CD14-positive monocyte (primary cell): Measurements from ENCODE around the gene TIFAB. TPM values are rescaled to one million over a fixed set of nuclear protein-coding genes. Genes with fewer than 3 reads are reported as not detected.

Source experiments
- DNase-seq, 3 donors: peaks; one replicate each; pipeline ENCODE4 v3.0.0-alpha.2; 2011 to 2022
- H2AFZ ChIP-seq: 2 replicates; pipeline ENCODE4 v1.6.0; 2012; ENCODE audit warnings: mild to moderate bottlenecking, low read depth, low read length, inconsistent platforms; ENCODE audit not compliant: insufficient read depth, poor library complexity, severe bottlenecking
- H3K27ac ChIP-seq, 2 donors: 1 replicate in 1 of 2; 2 replicates in 1 of 2; pipeline ENCODE4 v1.5.1; 2012 to 2013; ENCODE audit warnings: low read length in 2 of 2, control low read depth in 1 of 2, inconsistent platforms in 1 of 2, low read depth in 1 of 2, mild to moderate bottlenecking in 1 of 2
- H3K27me3 ChIP-seq, 2 donors: one replicate each; pipeline versions ENCODE4 v1.6.0 to v1.6.1; 2011 to 2013; ENCODE audit warnings: low read length in 2 of 2; ENCODE audit not compliant: control insufficient read depth in 2 of 2, insufficient read depth in 2 of 2
- H3K36me3 ChIP-seq, 2 donors: replicated peaks in 1 of 2; 1 replicate in 1 of 2; 2 replicates in 1 of 2; pipeline versions ENCODE4 v1.5.1 to v1.6.1; 2012 to 2013; ENCODE audit warnings: low read length in 2 of 2, control low read depth in 1 of 2, inconsistent platforms in 1 of 2, mild to moderate bottlenecking in 1 of 2; ENCODE audit not compliant: insufficient read depth in 2 of 2, control insufficient read depth in 1 of 2
- H3K4me1 ChIP-seq, 2 donors: 1 replicate in 1 of 2; 2 replicates in 1 of 2; pipeline versions ENCODE4 v1.5.1 to v1.6.1; 2012 to 2013; ENCODE audit warnings: low read length in 2 of 2, control low read depth in 1 of 2, inconsistent platforms in 1 of 2, mild to moderate bottlenecking in 1 of 2, moderate library complexity in 1 of 2; ENCODE audit not compliant: insufficient read depth in 2 of 2, control insufficient read depth in 1 of 2
- H3K4me2 ChIP-seq: replicated peaks from 2 replicates; pipeline ENCODE3; 2012; ENCODE audit warnings: low read length, moderate library complexity, mild to moderate bottlenecking; ENCODE audit not compliant: poor library complexity, severe bottlenecking; ENCODE audit errors: extremely low read depth
- H3K4me3 ChIP-seq, 3 experiments: fragments of 200-600 bp in 1 of 3; sonication (generic) in 1 of 3; replicated peaks in 1 of 3; 1 replicate in 2 of 3; 2 replicates in 1 of 3; pipeline ENCODE4 v1.5.1; 2011 to 2013; ENCODE audit warnings: low read length in 3 of 3, mild to moderate bottlenecking in 3 of 3, control low read depth in 2 of 3, low read depth in 2 of 3, inconsistent platforms in 1 of 3, moderate library complexity in 1 of 3
- H3K79me2 ChIP-seq: 2 replicates; pipeline ENCODE4 v1.6.0; 2012; ENCODE audit warnings: mild to moderate bottlenecking, control low read depth, inconsistent platforms, low read length, moderate library complexity; ENCODE audit not compliant: insufficient read depth
- H3K9ac ChIP-seq: 2 replicates; pipeline ENCODE4 v1.6.0; 2017; ENCODE audit warnings: low read length, mild to moderate bottlenecking; ENCODE audit not compliant: insufficient read depth, poor library complexity, severe bottlenecking
- H3K9me3 ChIP-seq, 2 donors: replicated peaks in 1 of 2; 1 replicate in 1 of 2; 2 replicates in 1 of 2; pipeline versions ENCODE4 v1.5.1 to v1.6.1; 2012 to 2013; ENCODE audit warnings: low read length in 2 of 2, control low read depth in 1 of 2; ENCODE audit not compliant: control insufficient read depth in 1 of 2, insufficient read depth in 1 of 2
- H4K20me1 ChIP-seq: 2 replicates; pipeline ENCODE4 v1.6.0; 2012; ENCODE audit warnings: mild to moderate bottlenecking, low read length, control low read depth, moderate library complexity; ENCODE audit not compliant: insufficient read depth
- H3K27ac Mint-ChIP-seq, 7 donors: one replicate each; pipeline ENCODE4 v1.8.0; 2020; ENCODE audit warnings: mild to moderate bottlenecking in 7 of 7, mixed read lengths in 7 of 7, moderate library complexity in 6 of 7, inconsistent platforms in 2 of 7
- H3K27me3 Mint-ChIP-seq, 3 donors: one replicate each; pipeline ENCODE4 v1.8.0; 2021 to 2022; ENCODE audit warnings: low read depth in 3 of 3, mild to moderate bottlenecking in 3 of 3, mixed read lengths in 3 of 3, moderate library complexity in 3 of 3, inconsistent platforms in 1 of 3
- H3K36me3 Mint-ChIP-seq, 2 donors: one replicate each; pipeline ENCODE4 v1.8.0; 2020; ENCODE audit warnings: mixed read lengths in 2 of 2, inconsistent platforms in 1 of 2, mild to moderate bottlenecking in 1 of 2
- H3K4me1 Mint-ChIP-seq: one replicate; pipeline ENCODE4 v1.8.0; 2020; ENCODE audit warnings: mild to moderate bottlenecking, mixed read lengths
- H3K4me3 Mint-ChIP-seq, 2 donors: one replicate each; pipeline ENCODE4 v1.8.0; 2020; ENCODE audit warnings: mild to moderate bottlenecking in 2 of 2, mixed read lengths in 2 of 2, moderate library complexity in 1 of 2
- H3K9me3 Mint-ChIP-seq, 7 donors: one replicate each; pipeline ENCODE4 v1.8.0; 2020 to 2022; ENCODE audit warnings: mixed read lengths in 7 of 7, mild to moderate bottlenecking in 6 of 7, moderate library complexity in 6 of 7, inconsistent platforms in 2 of 7
- WGBS: methylation state at CpG from one replicate; pipeline ENCODE4 v1.1.5; 2013; ENCODE audit warnings: missing lambda C conversion rate; ENCODE audit not compliant: insufficient coverage; 5-methylcytosine and 5-hydroxymethylcytosine counted together
- intact Hi-C, 2 donors: fragments of 100-400 bp; cut with micrococcal nuclease; formaldehyde crosslinking; loops; one replicate each; pipeline versions ENCODE4 v1.15.0 to v1.15.1; 2023
- polyA plus RNA-seq, 3 donors: library from polyadenylated mRNA; depleted of rRNA in 1 of 3; unstranded in 2 of 3; stranded (reverse) in 1 of 3; fragments of 300-500 nt in 2 of 3; fragments of >200 nt in 1 of 3; fragmentation: Illumina TruSeq in 2 of 3; gene quantifications; 1 replicate in 2 of 3; 2 replicates in 1 of 3; pipeline ENCODE4 v1.2.3, GENCODE V29; 2012 to 2021
- TF ChIP-seq, protein P1 (sequence below): fragments of 200-600 bp; IDR thresholded peaks from one replicate; pipeline ENCODE4 v1.8.0; 2022; ENCODE audit warnings: antibody characterized with exemption, mild to moderate bottlenecking

The TIFAB gene
- polyA plus RNA-seq, 3 donors = 0.29 to 0.71 (median 0.50) TPM

DNA sequence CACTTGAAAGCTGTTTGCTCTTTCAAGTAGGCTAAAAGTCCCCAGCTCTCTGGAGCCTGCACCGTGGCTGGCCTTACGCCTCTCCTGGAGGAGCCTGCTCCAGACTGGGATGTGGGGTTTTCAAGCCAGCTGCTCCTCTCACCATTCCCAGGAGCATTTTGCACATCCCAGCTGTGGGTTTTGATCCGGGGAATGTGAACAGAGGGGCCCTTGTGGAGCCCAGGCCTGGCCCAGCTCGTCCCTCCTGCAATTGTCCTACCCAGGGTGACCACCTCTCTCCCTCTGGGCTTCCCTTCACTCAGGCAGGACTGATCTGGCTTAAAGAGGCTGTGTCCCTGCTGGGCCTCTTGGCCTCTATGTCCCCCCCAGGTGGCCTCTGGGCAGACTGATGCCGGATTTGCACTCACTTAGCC lies 32.5 kb upstream of the TIFAB start:
- Histone ChIP-seq H2AFZ (no peak overlapping the region), H3K9me3 (peaks cover 0 to 23% of the 10 kb centered on the region in 2 donors), H3K79me2 (no peaks in the 10 kb centered on the region), H3K36me3 (no peaks in the 10 kb centered on the region), H3K27me3 (peaks cover 31 to 41% of the 10 kb centered on the region in 2 donors), H3K9ac (no peak overlapping the region), H3K4me2 (no peak overlapping the region), H4K20me1 (no peaks in the 10 kb centered on the region), H3K27ac (no peak overlapping the region), H3K4me1 (peaks cover 18 to 21% of the 10 kb centered on the region in 2 donors), H3K4me3 (no peak overlapping the region)
- intact Hi-C loops = no loop called here
- Mint-ChIP-seq H3K27me3 (peaks cover 42 to 45% (median 44%) of the 10 kb centered on the region in 3 donors), H3K4me1 (peaks cover 15% of the 10 kb centered on the region), H3K4me3 (no peak overlapping the region), H3K27ac (no peak overlapping the region), H3K9me3 (peaks cover 0 to 15% (median 6%) of the 10 kb centered on the region in 7 donors), H3K36me3 (peaks cover 0 to 2% of the 10 kb centered on the region in 2 donors)
- DNase-seq = no peak
- WGBS = 80% methylated on average over 2 of the region's 5 CpGs
- TF ChIP-seq, protein P1, sequence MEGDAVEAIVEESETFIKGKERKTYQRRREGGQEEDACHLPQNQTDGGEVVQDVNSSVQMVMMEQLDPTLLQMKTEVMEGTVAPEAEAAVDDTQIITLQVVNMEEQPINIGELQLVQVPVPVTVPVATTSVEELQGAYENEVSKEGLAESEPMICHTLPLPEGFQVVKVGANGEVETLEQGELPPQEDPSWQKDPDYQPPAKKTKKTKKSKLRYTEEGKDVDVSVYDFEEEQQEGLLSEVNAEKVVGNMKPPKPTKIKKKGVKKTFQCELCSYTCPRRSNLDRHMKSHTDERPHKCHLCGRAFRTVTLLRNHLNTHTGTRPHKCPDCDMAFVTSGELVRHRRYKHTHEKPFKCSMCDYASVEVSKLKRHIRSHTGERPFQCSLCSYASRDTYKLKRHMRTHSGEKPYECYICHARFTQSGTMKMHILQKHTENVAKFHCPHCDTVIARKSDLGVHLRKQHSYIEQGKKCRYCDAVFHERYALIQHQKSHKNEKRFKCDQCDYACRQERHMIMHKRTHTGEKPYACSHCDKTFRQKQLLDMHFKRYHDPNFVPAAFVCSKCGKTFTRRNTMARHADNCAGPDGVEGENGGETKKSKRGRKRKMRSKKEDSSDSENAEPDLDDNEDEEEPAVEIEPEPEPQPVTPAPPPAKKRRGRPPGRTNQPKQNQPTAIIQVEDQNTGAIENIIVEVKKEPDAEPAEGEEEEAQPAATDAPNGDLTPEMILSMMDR = no peak

DNA sequence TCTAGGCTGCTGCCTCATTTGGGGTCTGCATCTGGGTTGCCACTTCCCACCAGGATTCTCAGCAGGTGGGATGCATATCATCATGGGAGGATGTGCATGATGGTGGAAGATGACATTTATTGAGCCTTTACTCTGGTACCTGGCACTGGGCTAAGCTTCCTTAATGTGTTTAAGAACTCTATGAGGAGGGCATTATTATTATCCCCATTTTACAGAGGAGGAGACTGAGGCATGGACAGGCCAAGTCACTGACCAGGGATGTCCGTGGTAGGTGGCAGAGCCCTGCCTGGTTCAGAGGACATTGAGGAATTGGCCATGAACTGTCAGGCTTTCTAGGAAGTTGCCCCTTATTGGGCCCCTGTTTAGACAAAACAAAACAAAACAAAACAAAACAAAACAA lies 31.1 kb upstream of the TIFAB start:
- whole genome bisulfite sequencing = 60% methylated on average over 1 of the region's 1 CpG
- Mint-ChIP-seq H3K4me1 (peaks cover 5% of the 10 kb centered on the region), H3K27ac (no peak overlapping the region), H3K36me3 (no peaks in the 10 kb centered on the region), H3K27me3 (peaks cover 27 to 32% (median 31%) of the 10 kb centered on the region in 3 donors), H3K9me3 (peaks cover 0 to 4% (median 3%) of the 10 kb centered on the region in 7 donors), H3K4me3 (no peak overlapping the region)
- no peaks in the 10 kb centered on the region for H4K20me1 ChIP-seq
- TF ChIP-seq, protein P1 = no peak
- no peaks in the 10 kb centered on the region for H3K79me2 ChIP-seq
- H3K36me3 ChIP-seq = no peaks in the 10 kb centered on the region
- no peak overlapping the region for H3K4me2 ChIP-seq
- no peak overlapping the region for H3K4me3 ChIP-seq
- peaks cover 0 to 13% of the 10 kb centered on the region in 2 donors for H3K9me3 ChIP-seq
- DNase-seq = no peak
- peaks cover 17 to 27% of the 10 kb centered on the region in 2 donors for H3K27me3 ChIP-seq
- intact Hi-C loops = no loop called here
- H2AFZ ChIP-seq = no peak overlapping the region
- H3K9ac ChIP-seq = no peak overlapping the region
- H3K4me1 ChIP-seq = peaks cover 8% of the 10 kb centered on the region in 2 donors
- H3K27ac ChIP-seq = no peak overlapping the region
